Right atrium auricular region (tissue), 2 donors: Measurements from ENCODE around the gene NPC1. TPM values are rescaled to one million over a fixed set of nuclear protein-coding genes. Genes with fewer than 3 reads are reported as not detected.

ENCODE experiments used
- DNase-seq: peaks from one replicate; pipeline ENCODE4 v3.0.0-alpha.2; 2019; ENCODE audit warnings: low spot score
- H3K27ac ChIP-seq, 2 donors: fragments of 200-600 bp; sonication (generic); 1 replicate in 1 of 2; 2 replicates in 1 of 2; pipeline ENCODE4 v1.5.1; 2016 to 2019
- H3K27me3 ChIP-seq, 2 donors: fragments of 200-600 bp; sonication (generic); one replicate each; pipeline versions ENCODE4 v1.5.1 to v1.6.0; 2017 to 2019
- H3K36me3 ChIP-seq: fragments of 200-600 bp; sonication (generic); one replicate; pipeline ENCODE4 v1.5.1; 2016
- H3K4me1 ChIP-seq, 2 donors: fragments of 200-600 bp; sonication (generic); one replicate each; pipeline versions ENCODE4 v1.5.1 to v1.6.0; 2017 to 2019
- H3K4me3 ChIP-seq, 2 donors: fragments of 200-600 bp; sonication (generic); 1 replicate in 1 of 2; 2 replicates in 1 of 2; pipeline ENCODE4 v1.5.1; 2017 to 2019; ENCODE audit warnings: mild to moderate bottlenecking in 1 of 2, moderate library complexity in 1 of 2
- H3K9me3 ChIP-seq, 2 donors: fragments of 200-600 bp; sonication (generic); one replicate each; pipeline ENCODE4 v1.5.1; 2019
- total RNA-seq, 2 donors: library from RNA; depleted of rRNA; stranded (reverse); fragments of >200 nt; gene quantifications; one replicate each; pipeline ENCODE4 v1.1.0, GENCODE V29; 2016
- TF ChIP-seq, protein P1 (sequence below), 2 donors: fragments of 200-600 bp; sonication (generic); IDR thresholded peaks; one replicate each; pipeline ENCODE4 v1.5.1; 2019; ENCODE audit warnings: antibody characterized with exemption in 2 of 2

The NPC1 gene
- total RNA-seq, 2 donors from 2014 or later, result 16.2 to 26.4 TPM

DNA sequence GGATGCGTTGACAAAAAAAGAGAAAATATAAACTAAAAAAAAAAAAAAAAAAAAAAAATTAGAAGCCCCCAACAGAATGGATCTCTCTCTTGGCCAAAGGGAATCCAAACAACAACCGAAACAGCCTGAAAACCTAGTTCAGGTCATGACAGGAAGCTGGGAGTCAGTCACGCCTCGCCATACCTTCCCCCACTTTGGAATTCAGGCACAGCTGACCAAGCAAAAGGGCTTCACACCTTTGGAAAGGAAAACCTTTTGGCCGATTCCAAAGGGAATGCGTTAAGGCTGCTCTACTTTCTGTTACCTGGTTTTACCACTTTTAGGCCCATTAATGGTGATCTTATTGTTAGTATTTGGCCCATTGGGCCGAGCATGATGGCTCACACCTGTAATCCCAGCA, 100.9 kb downstream of the NPC1 start:
- TF ChIP-seq, protein P1, sequence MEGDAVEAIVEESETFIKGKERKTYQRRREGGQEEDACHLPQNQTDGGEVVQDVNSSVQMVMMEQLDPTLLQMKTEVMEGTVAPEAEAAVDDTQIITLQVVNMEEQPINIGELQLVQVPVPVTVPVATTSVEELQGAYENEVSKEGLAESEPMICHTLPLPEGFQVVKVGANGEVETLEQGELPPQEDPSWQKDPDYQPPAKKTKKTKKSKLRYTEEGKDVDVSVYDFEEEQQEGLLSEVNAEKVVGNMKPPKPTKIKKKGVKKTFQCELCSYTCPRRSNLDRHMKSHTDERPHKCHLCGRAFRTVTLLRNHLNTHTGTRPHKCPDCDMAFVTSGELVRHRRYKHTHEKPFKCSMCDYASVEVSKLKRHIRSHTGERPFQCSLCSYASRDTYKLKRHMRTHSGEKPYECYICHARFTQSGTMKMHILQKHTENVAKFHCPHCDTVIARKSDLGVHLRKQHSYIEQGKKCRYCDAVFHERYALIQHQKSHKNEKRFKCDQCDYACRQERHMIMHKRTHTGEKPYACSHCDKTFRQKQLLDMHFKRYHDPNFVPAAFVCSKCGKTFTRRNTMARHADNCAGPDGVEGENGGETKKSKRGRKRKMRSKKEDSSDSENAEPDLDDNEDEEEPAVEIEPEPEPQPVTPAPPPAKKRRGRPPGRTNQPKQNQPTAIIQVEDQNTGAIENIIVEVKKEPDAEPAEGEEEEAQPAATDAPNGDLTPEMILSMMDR (IDR thresholded peaks at IDR 0.05), result no peak
- Histone ChIP-seq H3K27ac (no peak overlapping the region), H3K4me3 (no peak overlapping the region), H3K27me3 (no peaks in the 10 kb centered on the region), H3K36me3 (peaks cover 22% of the 10 kb centered on the region), H3K4me1 (peaks cover 0 to 9% of the 10 kb centered on the region in 2 donors), H3K9me3 (no peaks in the 10 kb centered on the region)
- no peak for DNase-seq

DNA sequence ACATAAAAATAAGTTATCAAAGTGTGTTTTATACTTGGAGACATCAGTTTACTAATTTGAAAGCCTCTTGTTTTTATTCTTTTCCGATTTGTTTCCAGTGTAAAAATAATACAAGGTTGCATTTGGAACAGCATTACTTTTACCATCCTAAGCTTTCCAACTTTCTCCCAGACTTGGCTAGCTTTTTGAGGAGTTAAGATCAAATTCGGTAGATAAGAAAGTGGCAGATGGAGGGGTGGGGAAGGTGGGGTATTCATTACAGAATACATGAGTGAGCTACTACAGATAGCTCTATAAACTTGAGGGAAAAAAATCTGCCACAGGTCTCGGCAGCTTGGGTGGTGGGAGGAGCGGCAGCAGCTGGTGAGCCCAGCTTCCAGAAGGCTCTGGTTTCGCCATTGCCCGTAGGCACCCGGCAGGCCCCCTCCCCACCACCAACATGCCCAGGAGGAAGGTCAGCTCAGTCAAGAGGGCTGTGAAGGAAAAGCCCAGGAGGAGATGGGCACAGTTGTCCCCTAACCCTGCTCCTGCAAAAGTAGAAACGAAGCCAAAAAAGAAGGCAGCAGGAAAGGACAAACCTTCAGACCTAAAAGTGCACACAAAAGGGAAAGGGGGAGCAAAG, 101.6 kb downstream of the NPC1 start:
- DNase-seq, result no peak
- H3K27ac ChIP-seq, result no peak overlapping the region
- TF ChIP-seq, protein P1 (IDR thresholded peaks at IDR 0.05), result no peak
- no peaks in the 10 kb centered on the region for H3K27me3 ChIP-seq
- peaks cover 29% of the 10 kb centered on the region for H3K36me3 ChIP-seq
- no peaks in the 10 kb centered on the region for H3K9me3 ChIP-seq
- H3K4me1 ChIP-seq, result peaks cover 0 to 9% of the 10 kb centered on the region in 2 donors
- H3K4me3 ChIP-seq, result no peak overlapping the region

Other genes starting within 250 kb of the NPC1 start
- 10 to 100 TPM; 39.2 to 47.2 TPM for gene RIOK3, start 133.2 kb downstream of the NPC1 start, total RNA-seq
- gene RMC1, start 83.0 kb downstream of the NPC1 start, total RNA-seq, result 10 to 100 TPM; 17.2 TPM
- gene ANKRD29, start 76.4 kb upstream of the NPC1 start, total RNA-seq, result 1 to 10 TPM; 2.2 to 3.5 TPM
- 1 to 10 TPM; 5.0 to 6.4 TPM for gene LAMA3, start 102.9 kb upstream of the NPC1 start, total RNA-seq